Fibroblast of lung (primary cell): Measurements from ENCODE around the gene LRRC75B. TPM values are rescaled to one million over a fixed set of nuclear protein-coding genes. Genes with fewer than 3 reads are reported as not detected.
A peak's percentile ranks its signal among the peaks of the same experiment; 100 is the strongest.
"Not testable (repeated sequence)": the region's sequence is repeated elsewhere in the genome, so short reads cannot be mapped to it uniquely, and the experiment has no call there.

ENCODE experiments used
- DNase-seq, 2 donors: peaks; one replicate each; pipeline versions ENCODE4 v3.0.0 to v3.0.0-alpha.2; 2010; ENCODE audit warnings: low read depth in 2 of 2
- H2AFZ ChIP-seq: 2 replicates; pipeline ENCODE4 v1.5.1; 2012; ENCODE audit warnings: low read length, control low read depth, inconsistent platforms
- H3K27ac ChIP-seq: 2 replicates; pipeline ENCODE4 v1.5.1; 2011; ENCODE audit warnings: low read length, control low read depth; ENCODE audit not compliant: insufficient read depth
- H3K27me3 ChIP-seq: 2 replicates; pipeline ENCODE4 v1.5.1; 2011; ENCODE audit warnings: mild to moderate bottlenecking, low read length; ENCODE audit not compliant: control insufficient read depth, insufficient read depth
- H3K36me3 ChIP-seq: 2 replicates; pipeline ENCODE4 v1.5.1; 2011; ENCODE audit warnings: low read length; ENCODE audit not compliant: control insufficient read depth, insufficient read depth
- H3K4me1 ChIP-seq: 2 replicates; pipeline ENCODE4 v1.5.1; 2011; ENCODE audit warnings: low read length; ENCODE audit not compliant: control insufficient read depth, insufficient read depth; ENCODE audit errors: extremely low read depth
- H3K4me2 ChIP-seq: 2 replicates; pipeline ENCODE4 v1.5.1; 2011; ENCODE audit warnings: low read length, control low read depth; ENCODE audit not compliant: insufficient read depth; ENCODE audit errors: extremely low read depth
- H3K4me3 ChIP-seq, 4 experiments: fragments of 200-600 bp in 1 of 4; sonication (generic) in 1 of 4; replicated peaks in 1 of 4; 2 replicates each; pipeline ENCODE4 v1.5.1; 2011 to 2016; ENCODE audit warnings: low read length in 4 of 4, low read depth in 3 of 4, mild to moderate bottlenecking in 3 of 4, control low read depth in 2 of 4, inconsistent platforms in 1 of 4, mixed read lengths in 1 of 4; ENCODE audit not compliant: insufficient read depth in 1 of 4; ENCODE audit errors: control extremely low read depth in 1 of 4
- H3K79me2 ChIP-seq: 2 replicates; pipeline ENCODE4 v1.5.1; 2012; ENCODE audit warnings: mild to moderate bottlenecking, low read length, inconsistent platforms; ENCODE audit not compliant: control insufficient read depth, insufficient read depth
- H3K9ac ChIP-seq: 2 replicates; pipeline ENCODE4 v1.5.1; 2011; ENCODE audit warnings: mild to moderate bottlenecking, low read length, control low read depth; ENCODE audit not compliant: insufficient read depth
- H3K9me3 ChIP-seq: 2 replicates; pipeline ENCODE4 v1.5.1; 2012; ENCODE audit warnings: low read depth, low read length; ENCODE audit not compliant: control insufficient read depth, insufficient read depth
- H4K20me1 ChIP-seq: 2 replicates; pipeline ENCODE4 v1.5.1; 2011; ENCODE audit warnings: low read length; ENCODE audit not compliant: control insufficient read depth, insufficient read depth; ENCODE audit errors: extremely low read depth
- CTCF ChIP-seq, 2 donors: IDR thresholded peaks in 1 of 2; conservative IDR thresholded peaks in 1 of 2; 1 replicate in 1 of 2; 2 replicates in 1 of 2; pipeline ENCODE4 v1.5.1; 2011 to 2012; ENCODE audit warnings: low read length in 2 of 2, control low read depth in 1 of 2, inconsistent platforms in 1 of 2, low read depth in 1 of 2, mild to moderate bottlenecking in 1 of 2
- EZH2 ChIP-seq: IDR thresholded peaks from 2 replicates; pipeline ENCODE4 v1.5.1; 2012; ENCODE audit warnings: low read length, control low read depth, mild to moderate bottlenecking; ENCODE audit errors: missing control alignments
- polyA plus RNA-seq, 2 donors: library from polyadenylated mRNA; depleted of rRNA in 1 of 2; stranded (reverse) in 1 of 2; unstranded in 1 of 2; fragments of >200 nt; gene quantifications; 2 replicates each; pipeline ENCODE4 v1.2.1, GENCODE V29; 2011 to 2012; ENCODE audit warnings: missing spikeins in 1 of 2
- total RNA-seq: library from RNA; depleted of rRNA; stranded (reverse); fragments of >200 nt; gene quantifications from 2 replicates; pipeline ENCODE4 v1.2.1, GENCODE V29; 2014

LRRC75B gene
- total and polyA plus RNA-seq, 2 donors (not counting 1 experiment from before 2014, with no cell fraction given) = 2.9 to 7.9 TPM

GRCh38 chr22:24595228-24595627, 2.4 kb upstream of the LRRC75B start:
- Histone ChIP-seq H3K79me2 (no peaks in the 10 kb centered on the region), H3K4me1 (peaks cover 3% of the 10 kb centered on the region), H3K9ac (no peak overlapping the region), H3K9me3 (no peaks in the 10 kb centered on the region), H3K4me3 (no peak overlapping the region), H3K27ac (no peak overlapping the region), H4K20me1 (no peaks in the 10 kb centered on the region), H2AFZ (no peak overlapping the region), H3K27me3 (no peaks in the 10 kb centered on the region), H3K36me3 (no peaks in the 10 kb centered on the region), H3K4me2 (no peak overlapping the region)
- no peak for DNase-seq
- TF ChIP-seq CTCF (conservative IDR thresholded peaks at IDR 0.05 in 1 of 2, IDR thresholded peaks at IDR 0.05 in 1 of 2; ENCODE audit: low read depth in 1 of 2, low read length in 2 of 2) = no peak
- no peak for TF ChIP-seq EZH2

GRCh38 chr22:24594569-24595120, 1.8 kb upstream of the LRRC75B start:
- Histone ChIP-seq H3K4me1 (peaks cover 3% of the 10 kb centered on the region), H3K9me3 (no peaks in the 10 kb centered on the region), H3K27me3 (no peaks in the 10 kb centered on the region), H2AFZ (no peak overlapping the region), H3K27ac (no peak overlapping the region), H4K20me1 (no peaks in the 10 kb centered on the region), H3K36me3 (no peaks in the 10 kb centered on the region), H3K79me2 (no peaks in the 10 kb centered on the region), H3K4me3 (no peak overlapping the region), H3K9ac (no peak overlapping the region), H3K4me2 (no peak overlapping the region)
- no peak for DNase-seq
- TF ChIP-seq EZH2 = no peak
- TF ChIP-seq CTCF (conservative IDR thresholded peaks at IDR 0.05 in 1 of 2, IDR thresholded peaks at IDR 0.05 in 1 of 2; ENCODE audit: low read depth in 1 of 2, low read length in 2 of 2) = no peak

- H3K79me2 ChIP-seq = no peaks in the 10 kb centered on the region
- no peaks in the 10 kb centered on the region for H3K36me3 ChIP-seq
- no peaks in the 10 kb centered on the region for H4K20me1 ChIP-seq
- H3K4me2 ChIP-seq = no peak overlapping the region
- peaks cover 3% of the 10 kb centered on the region for H3K4me1 ChIP-seq
- H3K27ac ChIP-seq = no peak overlapping the region
- H3K4me3 ChIP-seq = no peak overlapping the region
- no peak overlapping the region for H3K9ac ChIP-seq
- DNase-seq = no peak
- no peak for TF ChIP-seq EZH2
- no peak for TF ChIP-seq CTCF (conservative IDR thresholded peaks at IDR 0.05 in 1 of 2, IDR thresholded peaks at IDR 0.05 in 1 of 2; ENCODE audit: low read depth in 1 of 2, low read length in 2 of 2)
- H3K27me3 ChIP-seq = no peaks in the 10 kb centered on the region
- no peaks in the 10 kb centered on the region for H3K9me3 ChIP-seq
- no peak overlapping the region for H2AFZ ChIP-seq
Observed at GRCh38 chr22:24593836-24594568, 1.1 kb upstream of the LRRC75B start.

GRCh38 chr22:24593559-24593835, 624 bp upstream of the LRRC75B start:
- H3K27me3 ChIP-seq, H4K20me1 ChIP-seq, DNase-seq, H3K4me1 ChIP-seq, H3K36me3 ChIP-seq, H3K9me3 ChIP-seq, H2AFZ ChIP-seq, H3K9ac ChIP-seq, H3K79me2 ChIP-seq: not testable (repeated sequence)
- Histone ChIP-seq H3K4me3 (peak overlapping the region in 3 of 4 experiments; percentile 5 to 67 (median 38)), H3K4me2 (peak overlapping the region; percentile 80), H3K27ac (peak overlapping the region; percentile 64)
